ENCODE measurements around the gene MYBPC1. TPM values are rescaled to one million over a fixed set of nuclear protein-coding genes. Genes with fewer than 3 reads are reported as not detected.

MYBPC1 gene
- total and polyA plus RNA-seq, 2 of the 4 experiments (the other 2 are of a cell fraction) = not detected

DNA sequence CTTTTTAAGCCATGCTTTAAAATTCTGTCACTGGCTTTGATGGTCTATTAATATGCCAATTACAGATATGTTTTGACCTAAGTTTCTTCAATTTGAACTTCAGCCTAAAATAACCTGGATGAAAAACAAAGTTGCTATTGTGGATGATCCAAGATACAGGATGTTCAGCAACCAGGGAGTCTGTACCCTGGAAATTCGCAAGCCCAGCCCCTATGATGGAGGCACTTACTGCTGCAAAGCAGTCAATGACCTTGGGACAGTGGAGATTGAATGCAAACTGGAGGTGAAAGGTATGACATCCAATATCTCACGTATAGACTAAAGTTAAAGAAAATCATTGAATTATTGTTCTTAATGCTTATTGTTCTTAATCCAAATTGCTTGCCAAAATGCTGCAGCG, 85.5 kb downstream of the MYBPC1 start:
- CTCF ChIA-PET = no interaction called here
- H4K5ac ChIP-seq (ENCODE audit: low read depth, low read length) = no peak overlapping the region
- no peak overlapping the region for H3K9ac ChIP-seq (ENCODE audit: low read depth, low read length)
- H3K23ac ChIP-seq (ENCODE audit: low read depth, low read length) = no peak overlapping the region
- POLR2A ChIA-PET (ENCODE audit: unreplicated experiment) = no interaction called here
- no peak overlapping the region for H2BK5ac ChIP-seq (ENCODE audit: low read depth, low read length, poor library complexity, severe bottlenecking)
- dilution Hi-C loops (cut with HindIII; ENCODE audit: low sequenced_read_pairs, unreplicated experiment) = no loop called here
- ATAC-seq (ENCODE audit: low read depth) (no peak), DNase-seq (no peak)
- H3K79me1 ChIP-seq (ENCODE audit: low read depth in 1 of 2, low read length in 2 of 2) = no peaks in the 10 kb centered on the region
- in situ Hi-C loops (cut with MboI; ENCODE audit: low sequenced_read_pairs) = no loop called here
- no peak overlapping the region for H2AK5ac ChIP-seq (ENCODE audit: low read depth, low read length)
- no peak overlapping the region for H2BK20ac ChIP-seq (ENCODE audit: low read depth, low read length)
- no peaks in the 10 kb centered on the region for H4K20me1 ChIP-seq (ENCODE audit: insufficient read depth, low read length)
- no TSS peak for BruUV-seq (replicated peaks)
- H2AFZ ChIP-seq (replicated peaks; ENCODE audit: low read length, poor library complexity) = no peak overlapping the region
- H3K27ac ChIP-seq (ENCODE audit: insufficient read depth, low read length) = no peak overlapping the region
- no peak overlapping the region for H3K4ac ChIP-seq (ENCODE audit: low read depth, low read length)
- intact Hi-C loops (cut with micrococcal nuclease) = no loop called here
- H2AK9ac ChIP-seq (replicated peaks; ENCODE audit: low read depth, low read length, poor library complexity) = no peak overlapping the region
- no peaks in the 10 kb centered on the region for H3K4me1 ChIP-seq (ENCODE audit: control insufficient read depth, insufficient read depth, low read length)
- no peak overlapping the region for H2BK120ac ChIP-seq (ENCODE audit: low read depth, low read length)
- no peak overlapping the region for H3K4me2 ChIP-seq (ENCODE audit: low read depth, low read length)
- no CpG with 5 or more reads among the region's 3 CpGs for WGBS, 2 experiments (ENCODE audit: extremely low coverage in 2 of 2, insufficient read length in 1 of 2)
- H3K27me3 ChIP-seq (ENCODE audit: control insufficient read depth, insufficient read depth, low read length) = peaks cover 1% of the 10 kb centered on the region; the same call in 1 of the 2 replicates
- no peak overlapping the region for H3K56ac ChIP-seq (ENCODE audit: extremely low read depth, insufficient read depth, low read length)
- no peak overlapping the region for H3K18ac ChIP-seq (ENCODE audit: low read depth, low read length)
- H3K4me3 ChIP-seq (ENCODE audit: insufficient read depth, low read depth, low read length) = no peak overlapping the region
- no peaks in the 10 kb centered on the region for H3K36me3 ChIP-seq (ENCODE audit: control insufficient read depth, insufficient read depth, low read length)
- no peaks in the 10 kb centered on the region for H3K9me1 ChIP-seq (ENCODE audit: insufficient read depth, low read length)
- H4K91ac ChIP-seq (ENCODE audit: insufficient read depth, low read depth, low read length) = no peak overlapping the region
- H3K9me3 ChIP-seq (ENCODE audit: control insufficient read depth, insufficient read depth, low read length) = no peaks in the 10 kb centered on the region
- H2BK15ac ChIP-seq (ENCODE audit: low read depth, low read length) = no peak overlapping the region
- TF ChIP-seq BHLHE40 (IDR thresholded peaks at IDR 0.05; ENCODE audit: low read depth, low read length) (no peak), CHD1 (IDR thresholded peaks at IDR 0.05; ENCODE audit: low read depth, low read length) (no peak), FOS (IDR thresholded peaks at IDR 0.05; ENCODE audit: low read depth, low read length) (no peak), RFX5 (IDR thresholded peaks at IDR 0.05; ENCODE audit: low read depth, low read length) (no peak), NFE2L2 (IDR thresholded peaks at IDR 0.05; ENCODE audit: low read depth, low read length) (no peak), POLR2A (IDR thresholded peaks at IDR 0.05; ENCODE audit: low read depth, low read length) (no peak), CEBPB (IDR thresholded peaks at IDR 0.05; ENCODE audit: low read depth, low read length) (no peak), MAFK (IDR thresholded peaks at IDR 0.05; ENCODE audit: low read depth, low read length) (no peak), RAD21 (IDR thresholded peaks at IDR 0.05; ENCODE audit: low read length) (no peak), MAZ (IDR thresholded peaks at IDR 0.05; ENCODE audit: borderline replicate concordance, low read depth, low read length) (no peak), RCOR1 (IDR thresholded peaks at IDR 0.05; ENCODE audit: insufficient replicate concordance, low read length) (no peak)
- TF ChIP-seq, protein P1, sequence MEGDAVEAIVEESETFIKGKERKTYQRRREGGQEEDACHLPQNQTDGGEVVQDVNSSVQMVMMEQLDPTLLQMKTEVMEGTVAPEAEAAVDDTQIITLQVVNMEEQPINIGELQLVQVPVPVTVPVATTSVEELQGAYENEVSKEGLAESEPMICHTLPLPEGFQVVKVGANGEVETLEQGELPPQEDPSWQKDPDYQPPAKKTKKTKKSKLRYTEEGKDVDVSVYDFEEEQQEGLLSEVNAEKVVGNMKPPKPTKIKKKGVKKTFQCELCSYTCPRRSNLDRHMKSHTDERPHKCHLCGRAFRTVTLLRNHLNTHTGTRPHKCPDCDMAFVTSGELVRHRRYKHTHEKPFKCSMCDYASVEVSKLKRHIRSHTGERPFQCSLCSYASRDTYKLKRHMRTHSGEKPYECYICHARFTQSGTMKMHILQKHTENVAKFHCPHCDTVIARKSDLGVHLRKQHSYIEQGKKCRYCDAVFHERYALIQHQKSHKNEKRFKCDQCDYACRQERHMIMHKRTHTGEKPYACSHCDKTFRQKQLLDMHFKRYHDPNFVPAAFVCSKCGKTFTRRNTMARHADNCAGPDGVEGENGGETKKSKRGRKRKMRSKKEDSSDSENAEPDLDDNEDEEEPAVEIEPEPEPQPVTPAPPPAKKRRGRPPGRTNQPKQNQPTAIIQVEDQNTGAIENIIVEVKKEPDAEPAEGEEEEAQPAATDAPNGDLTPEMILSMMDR (conservative IDR thresholded peaks at IDR 0.05; ENCODE audit: low read depth, low read length) = no peak
- TF ChIP-seq, protein P2, sequence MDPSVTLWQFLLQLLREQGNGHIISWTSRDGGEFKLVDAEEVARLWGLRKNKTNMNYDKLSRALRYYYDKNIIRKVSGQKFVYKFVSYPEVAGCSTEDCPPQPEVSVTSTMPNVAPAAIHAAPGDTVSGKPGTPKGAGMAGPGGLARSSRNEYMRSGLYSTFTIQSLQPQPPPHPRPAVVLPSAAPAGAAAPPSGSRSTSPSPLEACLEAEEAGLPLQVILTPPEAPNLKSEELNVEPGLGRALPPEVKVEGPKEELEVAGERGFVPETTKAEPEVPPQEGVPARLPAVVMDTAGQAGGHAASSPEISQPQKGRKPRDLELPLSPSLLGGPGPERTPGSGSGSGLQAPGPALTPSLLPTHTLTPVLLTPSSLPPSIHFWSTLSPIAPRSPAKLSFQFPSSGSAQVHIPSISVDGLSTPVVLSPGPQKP (IDR thresholded peaks at IDR 0.05; ENCODE audit: borderline replicate concordance, low read depth, low read length) = no peak
- no peak overlapping the region for H3K14ac ChIP-seq (replicated peaks; ENCODE audit: low read depth, low read length)
- no peak overlapping the region for H4K8ac ChIP-seq (ENCODE audit: low read depth in 2 of 2, low read length in 2 of 2)

All from IMR-90 (cell line).